Stimulated activated CD4-positive, alpha-beta T cell treated with anti-CD3 and anti-CD28 coated beads, Interleukin-15, amount 100 ng/mL, for 24 hours (primary cell): ENCODE measurements around the gene CPED1.
"Not testable (repeated sequence)": the region's sequence is repeated elsewhere in the genome, so short reads cannot be mapped to it uniquely, and the experiment has no call there.

Experiments
- DNase-seq: peaks from one replicate; pipeline ENCODE4 v3.0.0-alpha.2; 2020

The CPED1 gene

GRCh38 chr7:121042899-121043298 lies 54.4 kb downstream of the CPED1 start:
- no peak for DNase-seq

GRCh38 chr7:121043314-121044234 lies 55.1 kb downstream of the CPED1 start:
- no peak for DNase-seq

DNA sequence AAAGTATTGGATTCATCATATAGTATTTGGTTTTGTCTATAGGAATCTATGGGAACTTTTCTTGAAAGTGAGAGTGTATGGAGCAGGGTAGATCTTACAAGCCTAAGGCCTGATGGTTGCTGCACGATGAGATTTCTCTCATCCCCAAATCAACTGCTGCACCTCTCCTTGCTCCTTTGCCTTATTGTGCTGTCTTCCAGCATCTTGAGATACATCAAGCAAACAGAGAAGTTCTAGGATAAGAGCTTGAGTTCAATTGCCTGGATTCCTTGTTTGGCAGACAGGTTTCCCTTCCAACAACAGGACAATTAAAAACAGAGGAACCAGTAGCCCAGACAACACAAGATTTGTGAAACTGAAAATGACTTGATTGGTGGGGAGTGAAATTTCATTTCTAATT lies 56.6 kb downstream of the CPED1 start:
- no peak for DNase-seq

DNA sequence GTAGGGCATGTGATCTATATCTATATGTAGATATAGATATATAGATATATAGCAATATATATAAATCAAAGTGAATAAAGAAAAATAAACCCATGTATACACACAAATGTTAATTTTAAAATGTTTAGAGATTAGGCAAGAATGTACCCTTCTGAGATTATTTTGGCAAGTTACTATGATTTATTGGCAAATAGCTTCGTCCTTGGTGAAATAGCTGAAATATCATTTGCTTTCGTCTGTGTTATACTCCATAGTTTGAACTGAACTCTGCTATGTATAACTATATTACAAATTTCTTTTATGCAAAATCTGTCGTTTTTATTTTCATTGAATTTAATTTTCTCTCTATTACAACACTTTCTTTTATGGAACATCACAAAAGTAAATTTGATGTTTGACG lies 57.5 kb downstream of the CPED1 start:
- DNase-seq, result no peak

GRCh38 chr7:121046893-121047468 lies 58.5 kb downstream of the CPED1 start:
- no peak for DNase-seq

DNA sequence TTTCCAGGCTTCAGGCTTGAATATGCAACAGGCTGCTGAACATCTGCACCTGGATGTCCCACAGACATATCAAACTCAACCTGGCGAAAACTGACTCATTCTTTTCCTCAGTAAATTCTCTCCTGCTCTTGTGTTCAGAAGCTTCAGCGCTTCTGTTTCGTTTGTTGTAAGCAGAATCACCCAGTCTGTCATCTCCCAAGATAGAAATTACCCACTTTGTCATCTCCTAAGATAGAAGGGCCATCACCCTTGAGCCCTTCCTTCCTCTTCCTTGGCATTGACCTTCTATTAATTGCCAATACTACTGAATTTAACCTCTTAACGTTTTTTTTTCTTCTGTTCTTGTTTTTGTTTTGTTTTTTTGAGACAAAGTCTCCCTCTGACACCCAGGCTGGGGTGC lies 59.7 kb downstream of the CPED1 start:
- no peak for DNase-seq

- no peak for DNase-seq
Observed at GRCh38 chr7:121049028-121049791, 60.7 kb downstream of the CPED1 start.

DNA sequence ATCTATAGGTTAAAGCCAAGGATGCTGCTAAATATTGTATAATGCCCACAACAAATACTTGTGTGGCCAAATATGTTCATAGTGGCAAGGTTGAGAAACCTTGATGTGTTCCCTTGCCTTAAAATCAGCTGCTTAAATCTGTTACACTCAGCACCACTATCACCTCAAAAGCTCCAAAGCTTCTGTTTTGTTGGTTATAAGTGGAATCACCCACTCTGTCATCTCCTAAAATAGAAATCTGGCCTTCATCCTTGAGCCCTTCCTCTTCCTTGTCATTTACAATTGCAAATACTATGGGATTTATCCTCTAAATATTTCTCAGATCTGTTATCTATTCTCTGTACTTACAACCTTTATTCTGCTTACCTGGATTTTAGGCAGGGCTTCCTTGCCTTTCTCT lies 61.4 kb downstream of the CPED1 start:
- no peak for DNase-seq

DNA sequence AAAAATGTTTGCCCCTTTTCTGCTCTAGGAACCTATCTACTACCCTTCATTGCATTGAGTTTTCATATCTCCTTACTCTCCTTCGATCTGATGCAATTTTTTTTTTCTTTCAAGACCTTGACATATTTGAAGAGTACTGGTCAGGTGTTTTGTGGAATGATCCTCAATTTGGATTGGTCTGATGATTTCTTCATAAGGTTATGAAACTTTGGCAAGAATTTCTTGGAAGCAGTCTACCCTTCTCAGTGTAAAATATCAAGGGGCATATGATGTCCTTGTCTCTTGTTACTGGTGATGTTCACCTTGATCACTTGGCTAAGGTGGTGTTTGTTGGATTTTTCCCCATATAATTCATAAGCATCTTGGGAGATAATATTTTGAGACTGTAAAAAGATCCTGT lies 64.7 kb downstream of the CPED1 start:
- no peak for DNase-seq

DNA sequence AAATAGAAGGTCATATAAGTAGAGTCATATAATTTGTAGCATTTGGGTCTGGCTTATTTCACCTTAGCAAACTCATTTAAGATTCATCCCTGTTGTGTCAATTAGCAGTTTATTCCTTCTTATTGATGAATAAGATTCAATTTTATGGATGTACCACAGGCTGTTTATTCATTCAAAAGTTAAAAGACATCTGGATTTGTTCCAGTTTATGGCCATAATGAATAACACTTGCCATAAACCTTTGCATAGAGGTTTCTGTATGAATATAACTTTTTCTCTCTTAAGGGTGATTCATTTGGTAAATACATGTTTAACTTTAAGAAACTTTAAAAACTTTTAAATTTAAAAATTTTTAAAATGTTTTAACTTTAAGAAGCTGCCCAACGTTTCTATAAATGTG lies 66.4 kb downstream of the CPED1 start:
- DNase-seq, result no peak

- no peak for DNase-seq
Observed at GRCh38 chr7:121057878-121058277, 69.4 kb downstream of the CPED1 start.

GRCh38 chr7:121058975-121059374 lies 70.5 kb downstream of the CPED1 start:
- DNase-seq, result no peak

DNA sequence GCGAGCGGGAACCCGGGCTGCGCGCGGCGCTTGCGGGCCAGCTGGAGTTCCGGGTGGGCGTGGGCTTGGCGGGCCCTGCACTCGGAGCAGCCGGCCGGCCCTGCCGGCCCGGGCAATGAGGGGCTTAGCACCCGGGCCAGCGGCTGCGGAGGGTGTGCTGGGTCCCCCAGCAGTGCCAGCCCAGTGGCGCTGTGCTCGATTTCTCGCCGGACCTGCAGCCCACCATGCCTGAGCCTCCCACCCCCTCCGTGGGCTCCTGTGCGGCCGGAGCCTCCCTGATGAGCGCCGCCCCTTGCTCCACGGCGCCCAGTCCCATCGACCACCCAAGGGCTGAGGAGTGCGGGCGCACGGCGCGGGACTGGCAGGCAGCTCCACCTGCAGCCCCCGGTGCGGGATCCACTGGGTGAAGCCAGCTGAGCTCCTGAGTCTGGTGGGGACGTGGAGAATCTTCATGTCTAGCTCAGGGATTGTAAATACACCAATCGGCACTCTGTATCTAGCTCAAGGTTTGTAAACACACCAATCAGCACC lies 71.5 kb downstream of the CPED1 start:
- not testable (repeated sequence) for DNase-seq

DNA sequence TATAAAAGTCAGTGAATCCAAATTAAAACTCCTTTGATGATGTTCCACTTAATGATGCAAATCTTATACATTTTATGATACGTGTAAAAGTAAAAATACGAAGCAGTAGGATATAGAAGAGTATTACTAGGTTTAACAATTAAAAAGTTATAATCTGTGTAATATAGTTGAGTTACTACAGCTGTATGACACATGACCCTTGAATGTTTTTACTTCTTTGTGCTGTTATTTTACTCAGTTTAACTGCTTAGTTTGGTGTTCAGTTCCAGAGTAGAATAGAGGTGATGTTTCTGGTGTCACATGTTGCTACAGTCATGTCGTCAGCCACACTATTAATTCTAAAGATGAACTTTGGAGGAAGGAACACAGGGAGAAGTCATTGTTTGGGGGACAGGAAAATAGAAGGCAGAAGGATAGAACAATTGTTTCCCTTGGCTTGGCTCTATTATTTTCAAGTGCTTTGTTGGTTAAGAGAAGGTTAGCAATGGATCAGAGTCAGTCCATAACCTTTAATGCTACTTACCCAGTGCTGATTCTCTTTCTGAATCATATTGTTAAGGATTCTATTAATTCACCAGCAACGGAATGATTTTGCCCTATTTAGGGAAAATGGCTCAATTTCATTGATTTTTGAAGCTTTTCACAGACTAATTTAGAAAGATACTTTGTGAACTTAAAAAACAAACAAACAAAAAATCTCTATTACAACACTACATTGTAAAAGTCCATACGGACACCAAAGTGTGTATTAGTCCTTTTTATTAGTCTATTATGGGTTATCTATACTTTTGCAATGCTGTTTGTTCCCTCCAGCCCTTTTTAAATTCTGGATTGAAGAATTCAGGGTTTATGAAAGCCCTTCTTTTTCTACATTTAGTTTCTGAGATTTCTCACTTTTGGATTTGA lies 73.4 kb downstream of the CPED1 start:
- DNase-seq, result no peak

- DNase-seq, result no peak
Observed at GRCh38 chr7:121062671-121063279, 74.3 kb downstream of the CPED1 start.

DNA sequence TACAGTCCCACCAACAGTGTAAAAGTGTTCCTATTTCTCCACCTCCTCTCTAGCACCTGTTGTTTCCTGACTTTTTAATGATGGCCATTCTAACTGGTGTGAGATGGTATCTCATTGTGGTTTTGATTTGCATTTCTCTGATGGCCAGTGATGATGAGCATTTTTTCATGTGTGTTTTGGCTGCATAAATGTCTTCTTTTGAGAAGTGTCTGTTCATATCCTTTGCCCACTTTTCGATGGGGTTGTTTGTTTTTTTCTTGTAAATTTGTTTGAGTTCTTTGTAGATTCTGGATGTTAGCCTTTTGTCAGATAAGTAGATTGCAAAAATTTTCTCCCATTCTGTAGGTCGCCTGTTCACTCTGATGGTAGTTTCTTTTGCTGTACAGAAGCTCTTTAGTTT lies 79.2 kb downstream of the CPED1 start:
- not testable (repeated sequence) for DNase-seq

DNA sequence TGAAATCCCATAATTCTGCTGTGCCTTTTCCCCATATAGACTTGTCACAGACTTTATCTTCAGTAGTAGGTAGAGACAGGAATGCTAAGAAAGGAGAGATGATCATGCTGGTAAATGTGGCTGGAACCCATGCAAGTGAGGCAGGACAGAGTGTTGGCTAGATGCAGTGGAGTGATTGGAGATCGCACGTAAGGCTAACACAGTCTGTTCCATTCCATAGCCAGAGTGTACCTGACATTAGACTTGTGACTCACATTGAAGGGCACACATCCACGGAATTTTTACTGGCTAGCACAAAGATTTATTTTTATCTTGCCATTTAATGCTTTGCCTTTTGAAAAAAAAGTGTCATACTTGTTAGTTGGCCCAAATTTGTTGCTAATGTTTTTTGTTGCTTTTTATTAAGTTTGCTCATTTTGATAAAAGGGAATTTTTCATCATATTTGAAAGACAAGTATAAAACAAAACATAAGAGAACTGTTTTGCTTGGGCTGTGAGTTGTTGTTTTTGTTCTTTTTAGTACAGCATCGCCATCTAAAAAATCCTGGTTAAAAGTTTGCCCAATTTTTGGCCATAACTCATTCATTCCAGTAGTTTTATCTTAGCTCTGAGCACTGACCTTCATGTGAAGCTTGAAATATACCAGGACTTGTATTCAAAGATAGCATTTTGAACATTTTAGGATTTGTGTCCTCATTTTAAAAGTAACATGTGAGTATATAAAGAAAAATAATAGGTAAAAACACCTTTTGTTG lies 81.0 kb downstream of the CPED1 start:
- DNase-seq, result no peak

DNA sequence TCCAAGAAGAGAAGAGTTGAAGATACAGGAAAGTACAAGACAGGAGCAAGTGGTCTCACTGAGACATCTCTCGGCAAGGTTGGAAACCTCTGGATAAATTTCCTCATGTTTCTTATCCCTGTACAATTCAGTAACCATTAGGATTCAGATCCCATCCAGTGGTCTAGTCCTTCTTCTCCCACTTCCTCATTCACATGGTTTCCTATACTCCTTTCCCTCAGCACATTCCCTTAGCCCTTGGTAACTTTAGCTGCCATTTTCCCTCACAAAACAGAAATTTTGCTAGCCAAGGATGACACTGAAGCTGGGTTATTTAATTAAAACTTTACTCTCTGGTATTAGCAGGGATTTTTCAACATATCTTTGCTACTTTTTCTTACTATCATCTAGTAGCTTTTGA lies 82.6 kb downstream of the CPED1 start:
- DNase-seq, result no peak

- DNase-seq, result no peak
Observed at GRCh38 chr7:121071662-121072061, 83.2 kb downstream of the CPED1 start.

- no peak for DNase-seq
Observed at GRCh38 chr7:121072826-121073225, 84.3 kb downstream of the CPED1 start.

DNA sequence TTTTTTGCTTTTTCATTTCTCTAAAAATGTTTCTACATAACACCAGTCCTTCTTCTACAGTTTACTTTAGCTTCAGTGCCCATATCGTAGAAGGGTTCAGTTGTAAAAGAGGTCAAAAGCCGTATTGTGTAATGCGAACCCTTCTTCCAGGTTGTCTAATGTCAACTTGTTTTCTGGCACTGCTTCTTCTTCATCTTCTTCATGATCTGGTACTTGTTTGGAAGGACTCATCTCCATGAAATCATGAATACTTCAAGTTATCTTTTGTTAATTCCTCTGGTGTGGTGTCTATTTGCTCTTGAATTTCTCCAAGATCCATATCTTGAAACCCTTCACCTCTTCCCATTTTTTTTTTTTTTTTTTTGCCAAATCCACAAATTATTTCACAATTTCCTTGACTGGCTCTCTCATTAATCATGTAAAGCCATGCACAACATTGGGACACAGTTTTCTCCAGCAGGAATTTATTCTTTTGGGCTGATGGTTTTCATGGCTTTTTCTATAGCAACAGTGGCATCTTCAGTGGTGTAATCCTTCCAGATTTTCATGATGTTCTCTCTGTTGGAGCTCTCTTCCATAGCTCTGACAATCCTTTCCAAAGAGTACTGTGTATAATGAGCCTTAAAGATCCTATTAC lies 85.1 kb downstream of the CPED1 start:
- DNase-seq, result no peak
